ENCODE results near the gene PXK. TPM values are rescaled to one million over a fixed set of nuclear protein-coding genes. Genes with fewer than 3 reads are reported as not detected.

PXK gene
- total RNA-seq, 2 donors from 2014 or later = 16.0 to 22.0 TPM

- no peak overlapping the region for H3K9ac ChIP-seq (ENCODE audit: extremely low read depth, low read length, poor library complexity, severe bottlenecking)
- 90 to 92% methylated on average over 5 to 6 of the region's 6 CpGs for WGBS, 2 experiments (ENCODE audit: insufficient coverage in 1 of 2, insufficient read length in 1 of 2)
- peaks cover 21% of the 10 kb centered on the region for H3K4me1 Mint-ChIP-seq
- H3K4me3 Mint-ChIP-seq = no peak overlapping the region
- H3K27ac ChIP-seq (ENCODE audit: low read depth, low read length) = no peak overlapping the region
- no peak for TF ChIP-seq CTCF (conservative IDR thresholded peaks at IDR 0.05)
- no peaks in the 10 kb centered on the region for H3K36me3 ChIP-seq (ENCODE audit: control insufficient read depth, insufficient read depth, low read length)
- H3K4me3 ChIP-seq (ENCODE audit: low read length) = no peak overlapping the region
- H3K36me3 Mint-ChIP-seq (ENCODE audit: low read depth) = no peaks in the 10 kb centered on the region
- H3K4me1 ChIP-seq (ENCODE audit: control insufficient read depth, insufficient read depth, low read length) = peaks cover 6% of the 10 kb centered on the region
- H3K27ac Mint-ChIP-seq = no peak overlapping the region
- no peak for DNase-seq
- H3K27me3 ChIP-seq (ENCODE audit: control insufficient read depth, insufficient read depth, low read length, poor library complexity, severe bottlenecking) = no peaks in the 10 kb centered on the region
- no peaks in the 10 kb centered on the region for H3K9me3 ChIP-seq (ENCODE audit: control insufficient read depth, low read length)
- H3K9me3 Mint-ChIP-seq = no peaks in the 10 kb centered on the region
- peaks cover 1% of the 10 kb centered on the region for H3K27me3 Mint-ChIP-seq (ENCODE audit: insufficient read depth)
Measured at GRCh38 chr3:58352626-58353025, 19.9 kb downstream of the PXK start.

- peak overlapping the region; percentile 62 for H3K27ac Mint-ChIP-seq
- 97 to 100% methylated on average over 3 to 8 of the region's 8 CpGs for WGBS, 2 experiments (ENCODE audit: insufficient coverage in 1 of 2, insufficient read length in 1 of 2)
Measured at GRCh38 chr3:58353722-58354553, 21.2 kb downstream of the PXK start.

GRCh38 chr3:58355179-58355578 lies 22.5 kb downstream of the PXK start:
- Histone ChIP-seq H3K4me3 (ENCODE audit: low read length) (no peak overlapping the region), H3K27ac (ENCODE audit: low read depth, low read length) (no peak overlapping the region), H3K27me3 (ENCODE audit: control insufficient read depth, insufficient read depth, low read length, poor library complexity, severe bottlenecking) (no peaks in the 10 kb centered on the region), H3K9me3 (ENCODE audit: control insufficient read depth, low read length) (no peaks in the 10 kb centered on the region), H3K4me1 (ENCODE audit: control insufficient read depth, insufficient read depth, low read length) (peaks cover 6% of the 10 kb centered on the region), H3K9ac (ENCODE audit: extremely low read depth, low read length, poor library complexity, severe bottlenecking) (no peak overlapping the region), H3K36me3 (ENCODE audit: control insufficient read depth, insufficient read depth, low read length) (no peaks in the 10 kb centered on the region)
- Mint-ChIP-seq H3K27me3 (ENCODE audit: insufficient read depth) (peaks cover 1% of the 10 kb centered on the region), H3K4me3 (no peak overlapping the region), H3K9me3 (no peaks in the 10 kb centered on the region), H3K27ac (peak overlapping the region; percentile 52), H3K4me1 (peaks cover 21% of the 10 kb centered on the region), H3K36me3 (ENCODE audit: low read depth) (no peaks in the 10 kb centered on the region)
- DNase-seq = no peak
- 92% methylated on average over 8 of the region's 8 CpGs for WGBS, 2 experiments (ENCODE audit: insufficient coverage in 1 of 2, insufficient read length in 1 of 2)
- no peak for TF ChIP-seq CTCF (conservative IDR thresholded peaks at IDR 0.05)

More at GRCh38 chr3:58353722-58354553, 21.2 kb downstream of the PXK start:
- TF ChIP-seq CTCF (conservative IDR thresholded peaks at IDR 0.05) = peak; percentile 56
- Histone ChIP-seq H3K9ac (ENCODE audit: extremely low read depth, low read length, poor library complexity, severe bottlenecking) (no peak overlapping the region), H3K36me3 (ENCODE audit: control insufficient read depth, insufficient read depth, low read length) (no peaks in the 10 kb centered on the region), H3K27ac (ENCODE audit: low read depth, low read length) (no peak overlapping the region), H3K4me3 (ENCODE audit: low read length) (no peak overlapping the region), H3K4me1 (ENCODE audit: control insufficient read depth, insufficient read depth, low read length) (peaks cover 6% of the 10 kb centered on the region), H3K9me3 (ENCODE audit: control insufficient read depth, low read length) (no peaks in the 10 kb centered on the region), H3K27me3 (ENCODE audit: control insufficient read depth, insufficient read depth, low read length, poor library complexity, severe bottlenecking) (no peaks in the 10 kb centered on the region)
- H3K9me3 Mint-ChIP-seq = no peaks in the 10 kb centered on the region
- H3K36me3 Mint-ChIP-seq (ENCODE audit: low read depth) = no peaks in the 10 kb centered on the region
- DNase-seq = no peak
- peaks cover 21% of the 10 kb centered on the region for H3K4me1 Mint-ChIP-seq
- H3K27me3 Mint-ChIP-seq (ENCODE audit: insufficient read depth) = peaks cover 1% of the 10 kb centered on the region
- H3K4me3 Mint-ChIP-seq = no peak overlapping the region

Measured in endodermal cell (in vitro differentiated cells).